ENCODE results near the gene CMTR1. TPM values are rescaled to one million over a fixed set of nuclear protein-coding genes. Genes with fewer than 3 reads are reported as not detected.

CMTR1 gene
- total and polyA plus RNA-seq, 10 of the 15 experiments (the other 5 are each of a cell fraction or from before 2014, with no cell fraction given), result 2.7 to 67.0 (median 46.2) TPM

DNA sequence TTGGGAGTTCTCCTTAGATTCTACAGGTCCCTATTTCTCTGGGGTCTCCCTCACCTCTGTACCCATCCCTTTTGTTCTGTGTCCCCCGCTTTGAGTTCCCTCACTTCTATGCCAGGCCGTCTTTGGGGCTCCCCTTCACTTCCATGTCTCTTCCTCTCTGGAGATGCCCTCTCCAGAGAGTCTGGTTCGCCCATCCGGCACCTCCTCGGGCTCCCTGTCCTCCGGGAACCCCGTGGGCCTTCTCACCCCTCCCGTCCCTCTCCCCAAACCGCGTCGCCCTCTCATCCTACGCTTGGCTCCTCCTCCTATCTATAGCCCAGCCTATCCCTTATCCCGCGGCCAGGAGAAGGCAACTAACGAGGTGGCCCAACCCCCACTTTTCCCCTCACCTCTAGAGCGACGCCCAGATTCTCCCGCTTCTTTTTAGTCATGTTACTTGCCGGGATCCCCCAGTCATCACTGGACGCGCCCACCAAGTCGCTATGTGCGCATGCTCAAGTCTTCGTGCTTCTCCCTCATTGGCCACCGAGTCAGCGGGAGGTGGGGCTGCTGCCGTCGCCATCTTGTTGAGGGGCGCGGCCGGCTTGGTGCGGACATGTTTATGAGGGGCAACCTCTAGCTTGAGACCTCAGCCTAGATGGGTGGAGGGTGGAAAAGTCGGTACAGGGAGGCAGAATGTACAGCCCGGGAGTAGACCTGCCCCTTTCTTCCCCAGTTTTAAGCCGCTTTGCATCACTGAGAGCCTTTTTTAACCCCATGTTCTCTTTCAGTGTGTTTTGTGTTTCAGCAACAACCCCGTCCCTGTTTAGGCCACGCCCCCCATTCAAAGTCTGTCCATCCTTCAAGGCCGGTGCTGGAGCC, 66.6 kb downstream of the CMTR1 start, which contains the start of gene CCDC167 (continued):
- peak; percentile 48; the same call in 1 of the 2 replicates for TF ChIP-seq POLR2AphosphoS2 (IDR thresholded peaks at IDR 0.05; ENCODE audit: low read depth, low read length)
- no peak for TF ChIP-seq ESRRA (IDR thresholded peaks at IDR 0.05; ENCODE audit: low read length)
- TF ChIP-seq NBN (IDR thresholded peaks at IDR 0.05), result peak; percentile 66; the same call in 1 of the 2 replicates
- TF ChIP-seq NFYB (IDR thresholded peaks at IDR 0.05; ENCODE audit: insufficient read depth, low read depth, low read length), result 0 out of 2 replicates have a peak, but pooled peaks have one; percentile 33
- no peak for TF ChIP-seq ZZZ3 (IDR thresholded peaks at IDR 0.05; ENCODE audit: control insufficient read depth, insufficient read length, low read depth)
- peak; percentile 15; the same call in 1 of the 2 replicates for TF ChIP-seq DPF2 (IDR thresholded peaks at IDR 0.05)
- TF ChIP-seq POU2F2 (IDR thresholded peaks at IDR 0.05; ENCODE audit: borderline replicate concordance, low read depth, low read length), result peak; percentile 52; the same call in 1 of the 3 replicates
- TF ChIP-seq, protein P1, sequence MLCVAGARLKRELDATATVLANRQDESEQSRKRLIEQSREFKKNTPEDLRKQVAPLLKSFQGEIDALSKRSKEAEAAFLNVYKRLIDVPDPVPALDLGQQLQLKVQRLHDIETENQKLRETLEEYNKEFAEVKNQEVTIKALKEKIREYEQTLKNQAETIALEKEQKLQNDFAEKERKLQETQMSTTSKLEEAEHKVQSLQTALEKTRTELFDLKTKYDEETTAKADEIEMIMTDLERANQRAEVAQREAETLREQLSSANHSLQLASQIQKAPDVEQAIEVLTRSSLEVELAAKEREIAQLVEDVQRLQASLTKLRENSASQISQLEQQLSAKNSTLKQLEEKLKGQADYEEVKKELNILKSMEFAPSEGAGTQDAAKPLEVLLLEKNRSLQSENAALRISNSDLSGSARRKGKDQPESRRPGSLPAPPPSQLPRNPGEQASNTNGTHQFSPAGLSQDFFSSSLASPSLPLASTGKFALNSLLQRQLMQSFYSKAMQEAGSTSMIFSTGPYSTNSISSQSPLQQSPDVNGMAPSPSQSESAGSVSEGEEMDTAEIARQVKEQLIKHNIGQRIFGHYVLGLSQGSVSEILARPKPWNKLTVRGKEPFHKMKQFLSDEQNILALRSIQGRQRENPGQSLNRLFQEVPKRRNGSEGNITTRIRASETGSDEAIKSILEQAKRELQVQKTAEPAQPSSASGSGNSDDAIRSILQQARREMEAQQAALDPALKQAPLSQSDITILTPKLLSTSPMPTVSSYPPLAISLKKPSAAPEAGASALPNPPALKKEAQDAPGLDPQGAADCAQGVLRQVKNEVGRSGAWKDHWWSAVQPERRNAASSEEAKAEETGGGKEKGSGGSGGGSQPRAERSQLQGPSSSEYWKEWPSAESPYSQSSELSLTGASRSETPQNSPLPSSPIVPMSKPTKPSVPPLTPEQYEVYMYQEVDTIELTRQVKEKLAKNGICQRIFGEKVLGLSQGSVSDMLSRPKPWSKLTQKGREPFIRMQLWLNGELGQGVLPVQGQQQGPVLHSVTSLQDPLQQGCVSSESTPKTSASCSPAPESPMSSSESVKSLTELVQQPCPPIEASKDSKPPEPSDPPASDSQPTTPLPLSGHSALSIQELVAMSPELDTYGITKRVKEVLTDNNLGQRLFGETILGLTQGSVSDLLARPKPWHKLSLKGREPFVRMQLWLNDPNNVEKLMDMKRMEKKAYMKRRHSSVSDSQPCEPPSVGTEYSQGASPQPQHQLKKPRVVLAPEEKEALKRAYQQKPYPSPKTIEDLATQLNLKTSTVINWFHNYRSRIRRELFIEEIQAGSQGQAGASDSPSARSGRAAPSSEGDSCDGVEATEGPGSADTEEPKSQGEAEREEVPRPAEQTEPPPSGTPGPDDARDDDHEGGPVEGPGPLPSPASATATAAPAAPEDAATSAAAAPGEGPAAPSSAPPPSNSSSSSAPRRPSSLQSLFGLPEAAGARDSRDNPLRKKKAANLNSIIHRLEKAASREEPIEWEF (IDR thresholded peaks at IDR 0.05; ENCODE audit: insufficient replicate concordance, low read depth, low read length), result no peak
- no peak for TF ChIP-seq TCF12 (IDR thresholded peaks at IDR 0.05; ENCODE audit: low read depth, low read length)
- TF ChIP-seq RB1 (IDR thresholded peaks at IDR 0.05; ENCODE audit: borderline replicate concordance), result peak; percentile 99
- TF ChIP-seq, protein P2, sequence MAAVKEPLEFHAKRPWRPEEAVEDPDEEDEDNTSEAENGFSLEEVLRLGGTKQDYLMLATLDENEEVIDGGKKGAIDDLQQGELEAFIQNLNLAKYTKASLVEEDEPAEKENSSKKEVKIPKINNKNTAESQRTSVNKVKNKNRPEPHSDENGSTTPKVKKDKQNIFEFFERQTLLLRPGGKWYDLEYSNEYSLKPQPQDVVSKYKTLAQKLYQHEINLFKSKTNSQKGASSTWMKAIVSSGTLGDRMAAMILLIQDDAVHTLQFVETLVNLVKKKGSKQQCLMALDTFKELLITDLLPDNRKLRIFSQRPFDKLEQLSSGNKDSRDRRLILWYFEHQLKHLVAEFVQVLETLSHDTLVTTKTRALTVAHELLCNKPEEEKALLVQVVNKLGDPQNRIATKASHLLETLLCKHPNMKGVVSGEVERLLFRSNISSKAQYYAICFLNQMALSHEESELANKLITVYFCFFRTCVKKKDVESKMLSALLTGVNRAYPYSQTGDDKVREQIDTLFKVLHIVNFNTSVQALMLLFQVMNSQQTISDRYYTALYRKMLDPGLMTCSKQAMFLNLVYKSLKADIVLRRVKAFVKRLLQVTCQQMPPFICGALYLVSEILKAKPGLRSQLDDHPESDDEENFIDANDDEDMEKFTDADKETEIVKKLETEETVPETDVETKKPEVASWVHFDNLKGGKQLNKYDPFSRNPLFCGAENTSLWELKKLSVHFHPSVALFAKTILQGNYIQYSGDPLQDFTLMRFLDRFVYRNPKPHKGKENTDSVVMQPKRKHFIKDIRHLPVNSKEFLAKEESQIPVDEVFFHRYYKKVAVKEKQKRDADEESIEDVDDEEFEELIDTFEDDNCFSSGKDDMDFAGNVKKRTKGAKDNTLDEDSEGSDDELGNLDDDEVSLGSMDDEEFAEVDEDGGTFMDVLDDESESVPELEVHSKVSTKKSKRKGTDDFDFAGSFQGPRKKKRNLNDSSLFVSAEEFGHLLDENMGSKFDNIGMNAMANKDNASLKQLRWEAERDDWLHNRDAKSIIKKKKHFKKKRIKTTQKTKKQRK (IDR thresholded peaks at IDR 0.05; ENCODE audit: low read depth, low read length), result no peak
- TF ChIP-seq, protein P3, sequence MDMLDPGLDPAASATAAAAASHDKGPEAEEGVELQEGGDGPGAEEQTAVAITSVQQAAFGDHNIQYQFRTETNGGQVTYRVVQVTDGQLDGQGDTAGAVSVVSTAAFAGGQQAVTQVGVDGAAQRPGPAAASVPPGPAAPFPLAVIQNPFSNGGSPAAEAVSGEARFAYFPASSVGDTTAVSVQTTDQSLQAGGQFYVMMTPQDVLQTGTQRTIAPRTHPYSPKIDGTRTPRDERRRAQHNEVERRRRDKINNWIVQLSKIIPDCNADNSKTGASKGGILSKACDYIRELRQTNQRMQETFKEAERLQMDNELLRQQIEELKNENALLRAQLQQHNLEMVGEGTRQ (IDR thresholded peaks at IDR 0.05; ENCODE audit: borderline replicate concordance, low read depth, low read length), result no peak
- TF ChIP-seq NRF1 (conservative IDR thresholded peaks at IDR 0.05; ENCODE audit: low read depth, low read length), result peak; percentile 76
- no peak for TF ChIP-seq NFYA (IDR thresholded peaks at IDR 0.05; ENCODE audit: borderline replicate concordance, low read depth, low read length)
- TF ChIP-seq ZSCAN29 (IDR thresholded peaks at IDR 0.05), result no peak
- no peak; the same call in 1 of the 2 replicates for TF ChIP-seq GATAD2B (conservative IDR thresholded peaks at IDR 0.05; ENCODE audit: low read depth)
- TF ChIP-seq ZNF384 (IDR thresholded peaks at IDR 0.05; ENCODE audit: borderline replicate concordance, low read depth, low read length), result no peak

Data from GM12878 (cell line).